Ecto neural progenitor cell (in vitro differentiated cells): ENCODE results near the gene CADPS.

ENCODE experiments used
- DNase-seq: peaks from one replicate; pipeline ENCODE4 v3.0.0-alpha.2; 2018; ENCODE audit warnings: low spot score

Gene CADPS

GRCh38 chr3:62811119-62811518 lies 64.1 kb downstream of the CADPS start:
- no peak for DNase-seq

- no peak for DNase-seq
Measured at GRCh38 chr3:62809369-62809768, 65.8 kb downstream of the CADPS start.

GRCh38 chr3:62805580-62806277 lies 69.5 kb downstream of the CADPS start:
- no peak for DNase-seq

- no peak for DNase-seq
Measured at GRCh38 chr3:62805106-62805505, 70.1 kb downstream of the CADPS start.

- DNase-seq, result no peak
Measured at GRCh38 chr3:62803276-62803675, 71.9 kb downstream of the CADPS start.

- DNase-seq, result no peak
Measured at GRCh38 chr3:62798000-62798399, 77.2 kb downstream of the CADPS start.

- no peak for DNase-seq
Measured at GRCh38 chr3:62797132-62797531, 78.1 kb downstream of the CADPS start.

- DNase-seq, result no peak
Measured at GRCh38 chr3:62795978-62796657, 79.1 kb downstream of the CADPS start.

- DNase-seq, result no peak
Measured at GRCh38 chr3:62793946-62794345, 81.3 kb downstream of the CADPS start.

GRCh38 chr3:62785384-62785783 lies 89.8 kb downstream of the CADPS start:
- no peak for DNase-seq

- no peak for DNase-seq
Measured at GRCh38 chr3:62781121-62781520, 94.1 kb downstream of the CADPS start.

- no peak for DNase-seq
Measured at GRCh38 chr3:62777674-62778073, 97.5 kb downstream of the CADPS start.

GRCh38 chr3:62777130-62777529 lies 98.1 kb downstream of the CADPS start:
- DNase-seq, result no peak

GRCh38 chr3:62774221-62774620 lies 101.0 kb downstream of the CADPS start:
- DNase-seq, result no peak

- no peak for DNase-seq
Measured at GRCh38 chr3:62771331-62772072, 103.7 kb downstream of the CADPS start.

GRCh38 chr3:62768896-62769295 lies 106.3 kb downstream of the CADPS start:
- no peak for DNase-seq

GRCh38 chr3:62761711-62762110 lies 113.5 kb downstream of the CADPS start:
- DNase-seq, result no peak

GRCh38 chr3:62761311-62761710 lies 113.9 kb downstream of the CADPS start:
- no peak for DNase-seq

- no peak for DNase-seq
Measured at GRCh38 chr3:62758296-62759066, 116.7 kb downstream of the CADPS start.

- no peak for DNase-seq
Measured at GRCh38 chr3:62757045-62757444, 118.2 kb downstream of the CADPS start.

- DNase-seq, result no peak
Measured at GRCh38 chr3:62755285-62755684, 119.9 kb downstream of the CADPS start.

GRCh38 chr3:62749657-62750056 lies 125.6 kb downstream of the CADPS start:
- no peak for DNase-seq
